ENCODE data around the gene KCNH6.

KCNH6 gene

GRCh38 chr17:63537991-63538692 is 15.0 kb downstream of the KCNH6 start:
- Histone ChIP-seq H3K4me1 (ENCODE audit: control insufficient read depth, low read depth, low read length) (no peaks in the 10 kb centered on the region), H2AK5ac (ENCODE audit: low read length) (no peak overlapping the region), H3K79me1 (ENCODE audit: low read length) (no peaks in the 10 kb centered on the region), H2BK120ac (ENCODE audit: low read depth, low read length) (no peak overlapping the region), H3K36me3 (ENCODE audit: control insufficient read depth, insufficient read depth, low read length) (no peaks in the 10 kb centered on the region), H3K23ac (ENCODE audit: low read length) (no peak overlapping the region), H3K27me3 (ENCODE audit: insufficient read depth, low read length, poor library complexity) (no peaks in the 10 kb centered on the region), H3K4ac (ENCODE audit: low read depth, low read length) (no peak overlapping the region), H3K79me2 (ENCODE audit: control insufficient read depth, insufficient read depth, low read length) (no peaks in the 10 kb centered on the region), H3K4me2 (ENCODE audit: low read length) (no peak overlapping the region), H4K5ac (ENCODE audit: low read length) (no peak overlapping the region), H3K18ac (ENCODE audit: low read length) (no peak overlapping the region), H3K4me3 (ENCODE audit: low read length) (no peak overlapping the region), H3K9ac (ENCODE audit: low read length) (no peak overlapping the region), H4K8ac (ENCODE audit: low read depth, low read length) (no peak overlapping the region), H2BK5ac (ENCODE audit: low read length) (no peak overlapping the region), H3K27ac (ENCODE audit: low read depth, low read length) (no peak overlapping the region), H2BK15ac (replicated peaks; ENCODE audit: low read depth) (no peak overlapping the region), H3K56ac (ENCODE audit: low read length) (no peak overlapping the region)
- no CpG with 5 or more reads among the region's 62 CpGs for WGBS (ENCODE audit: extremely low coverage, insufficient coverage, low lambda C conversion rate)
- DNase-seq = no peak

- Histone ChIP-seq H4K8ac (ENCODE audit: low read depth, low read length) (no peak overlapping the region), H3K79me2 (ENCODE audit: control insufficient read depth, insufficient read depth, low read length) (no peaks in the 10 kb centered on the region), H3K27me3 (ENCODE audit: insufficient read depth, low read length, poor library complexity) (no peaks in the 10 kb centered on the region), H3K4me1 (ENCODE audit: control insufficient read depth, low read depth, low read length) (no peaks in the 10 kb centered on the region), H3K79me1 (ENCODE audit: low read length) (no peaks in the 10 kb centered on the region), H3K56ac (ENCODE audit: low read length) (no peak overlapping the region), H3K4me2 (ENCODE audit: low read length) (no peak overlapping the region), H3K27ac (ENCODE audit: low read depth, low read length) (no peak overlapping the region), H3K4me3 (ENCODE audit: low read length) (no peak overlapping the region), H3K4ac (ENCODE audit: low read depth, low read length) (no peak overlapping the region), H2AK5ac (ENCODE audit: low read length) (no peak overlapping the region), H3K36me3 (ENCODE audit: control insufficient read depth, insufficient read depth, low read length) (no peaks in the 10 kb centered on the region), H3K23ac (ENCODE audit: low read length) (no peak overlapping the region), H3K18ac (ENCODE audit: low read length) (no peak overlapping the region), H2BK5ac (ENCODE audit: low read length) (no peak overlapping the region), H3K9ac (ENCODE audit: low read length) (no peak overlapping the region), H2BK15ac (replicated peaks; ENCODE audit: low read depth) (no peak overlapping the region), H4K5ac (ENCODE audit: low read length) (no peak overlapping the region), H2BK120ac (ENCODE audit: low read depth, low read length) (no peak overlapping the region)
- WGBS (ENCODE audit: extremely low coverage, insufficient coverage, low lambda C conversion rate) = no CpG with 5 or more reads among the region's 9 CpGs
- DNase-seq = no peak
Measured at GRCh38 chr17:63538693-63539595, 15.8 kb downstream of the KCNH6 start.

GRCh38 chr17:63540590-63540989 is 17.4 kb downstream of the KCNH6 start:
- Histone ChIP-seq H3K4ac (ENCODE audit: low read depth, low read length) (no peak overlapping the region), H2BK5ac (ENCODE audit: low read length) (no peak overlapping the region), H3K4me2 (ENCODE audit: low read length) (no peak overlapping the region), H4K8ac (ENCODE audit: low read depth, low read length) (no peak overlapping the region), H3K27me3 (ENCODE audit: insufficient read depth, low read length, poor library complexity) (no peaks in the 10 kb centered on the region), H2AK5ac (ENCODE audit: low read length) (no peak overlapping the region), H2BK120ac (ENCODE audit: low read depth, low read length) (no peak overlapping the region), H3K79me2 (ENCODE audit: control insufficient read depth, insufficient read depth, low read length) (no peaks in the 10 kb centered on the region), H3K9ac (ENCODE audit: low read length) (no peak overlapping the region), H3K79me1 (ENCODE audit: low read length) (no peaks in the 10 kb centered on the region), H4K5ac (ENCODE audit: low read length) (no peak overlapping the region), H3K4me1 (ENCODE audit: control insufficient read depth, low read depth, low read length) (no peaks in the 10 kb centered on the region), H2BK15ac (replicated peaks; ENCODE audit: low read depth) (no peak overlapping the region), H3K23ac (ENCODE audit: low read length) (no peak overlapping the region), H3K4me3 (ENCODE audit: low read length) (no peak overlapping the region), H3K36me3 (ENCODE audit: control insufficient read depth, insufficient read depth, low read length) (no peaks in the 10 kb centered on the region), H3K27ac (ENCODE audit: low read depth, low read length) (no peak overlapping the region), H3K18ac (ENCODE audit: low read length) (no peak overlapping the region), H3K56ac (ENCODE audit: low read length) (no peak overlapping the region)
- no peak for DNase-seq
- WGBS (ENCODE audit: extremely low coverage, insufficient coverage, low lambda C conversion rate) = no CpG with 5 or more reads among the region's 4 CpGs

- H2BK15ac ChIP-seq (replicated peaks; ENCODE audit: low read depth) = no peak overlapping the region
- no peak overlapping the region for H2AK5ac ChIP-seq (ENCODE audit: low read length)
- no peak overlapping the region for H4K5ac ChIP-seq (ENCODE audit: low read length)
- H3K56ac ChIP-seq (ENCODE audit: low read length) = no peak overlapping the region
- H2BK5ac ChIP-seq (ENCODE audit: low read length) = no peak overlapping the region
- no peak overlapping the region for H3K4me3 ChIP-seq (ENCODE audit: low read length)
- no peaks in the 10 kb centered on the region for H3K79me1 ChIP-seq (ENCODE audit: low read length)
- no CpG with 5 or more reads among the region's 9 CpGs for WGBS (ENCODE audit: extremely low coverage, insufficient coverage, low lambda C conversion rate)
- H4K8ac ChIP-seq (ENCODE audit: low read depth, low read length) = no peak overlapping the region
- DNase-seq = no peak
- H3K4me1 ChIP-seq (ENCODE audit: control insufficient read depth, low read depth, low read length) = no peaks in the 10 kb centered on the region
- no peak overlapping the region for H3K18ac ChIP-seq (ENCODE audit: low read length)
- no peak overlapping the region for H3K23ac ChIP-seq (ENCODE audit: low read length)
- H3K4me2 ChIP-seq (ENCODE audit: low read length) = no peak overlapping the region
- no peaks in the 10 kb centered on the region for H3K36me3 ChIP-seq (ENCODE audit: control insufficient read depth, insufficient read depth, low read length)
- H3K27ac ChIP-seq (ENCODE audit: low read depth, low read length) = no peak overlapping the region
- no peak overlapping the region for H3K4ac ChIP-seq (ENCODE audit: low read depth, low read length)
- H3K27me3 ChIP-seq (ENCODE audit: insufficient read depth, low read length, poor library complexity) = no peaks in the 10 kb centered on the region
- H2BK120ac ChIP-seq (ENCODE audit: low read depth, low read length) = no peak overlapping the region
- no peaks in the 10 kb centered on the region for H3K79me2 ChIP-seq (ENCODE audit: control insufficient read depth, insufficient read depth, low read length)
- no peak overlapping the region for H3K9ac ChIP-seq (ENCODE audit: low read length)
Measured at GRCh38 chr17:63542218-63542545, 19.0 kb downstream of the KCNH6 start.

- Histone ChIP-seq H2BK5ac (ENCODE audit: low read length) (no peak overlapping the region), H3K4me1 (ENCODE audit: control insufficient read depth, low read depth, low read length) (no peaks in the 10 kb centered on the region), H4K8ac (ENCODE audit: low read depth, low read length) (no peak overlapping the region), H3K18ac (ENCODE audit: low read length) (no peak overlapping the region), H2BK15ac (replicated peaks; ENCODE audit: low read depth) (no peak overlapping the region), H3K36me3 (ENCODE audit: control insufficient read depth, insufficient read depth, low read length) (no peaks in the 10 kb centered on the region), H2AK5ac (ENCODE audit: low read length) (no peak overlapping the region), H4K5ac (ENCODE audit: low read length) (no peak overlapping the region), H3K79me2 (ENCODE audit: control insufficient read depth, insufficient read depth, low read length) (no peaks in the 10 kb centered on the region), H3K27me3 (ENCODE audit: insufficient read depth, low read length, poor library complexity) (no peaks in the 10 kb centered on the region), H3K4me3 (ENCODE audit: low read length) (no peak overlapping the region), H3K79me1 (ENCODE audit: low read length) (no peaks in the 10 kb centered on the region), H3K27ac (ENCODE audit: low read depth, low read length) (no peak overlapping the region), H2BK120ac (ENCODE audit: low read depth, low read length) (no peak overlapping the region), H3K56ac (ENCODE audit: low read length) (no peak overlapping the region), H3K23ac (ENCODE audit: low read length) (no peak overlapping the region), H3K4ac (ENCODE audit: low read depth, low read length) (no peak overlapping the region), H3K9ac (ENCODE audit: low read length) (no peak overlapping the region), H3K4me2 (ENCODE audit: low read length) (no peak overlapping the region)
- DNase-seq = no peak
- no CpG with 5 or more reads among the region's 15 CpGs for WGBS (ENCODE audit: extremely low coverage, insufficient coverage, low lambda C conversion rate)
Measured at GRCh38 chr17:63542942-63543821, 20.0 kb downstream of the KCNH6 start.
